ENCODE data around the gene STK39. TPM values are rescaled to one million over a fixed set of nuclear protein-coding genes. Genes with fewer than 3 reads are reported as not detected.
A peak's percentile ranks its signal among the peaks of the same experiment; 100 is the strongest.

STK39 gene
- polyA plus RNA-seq, 1 experiment, result 25.2 TPM

DNA sequence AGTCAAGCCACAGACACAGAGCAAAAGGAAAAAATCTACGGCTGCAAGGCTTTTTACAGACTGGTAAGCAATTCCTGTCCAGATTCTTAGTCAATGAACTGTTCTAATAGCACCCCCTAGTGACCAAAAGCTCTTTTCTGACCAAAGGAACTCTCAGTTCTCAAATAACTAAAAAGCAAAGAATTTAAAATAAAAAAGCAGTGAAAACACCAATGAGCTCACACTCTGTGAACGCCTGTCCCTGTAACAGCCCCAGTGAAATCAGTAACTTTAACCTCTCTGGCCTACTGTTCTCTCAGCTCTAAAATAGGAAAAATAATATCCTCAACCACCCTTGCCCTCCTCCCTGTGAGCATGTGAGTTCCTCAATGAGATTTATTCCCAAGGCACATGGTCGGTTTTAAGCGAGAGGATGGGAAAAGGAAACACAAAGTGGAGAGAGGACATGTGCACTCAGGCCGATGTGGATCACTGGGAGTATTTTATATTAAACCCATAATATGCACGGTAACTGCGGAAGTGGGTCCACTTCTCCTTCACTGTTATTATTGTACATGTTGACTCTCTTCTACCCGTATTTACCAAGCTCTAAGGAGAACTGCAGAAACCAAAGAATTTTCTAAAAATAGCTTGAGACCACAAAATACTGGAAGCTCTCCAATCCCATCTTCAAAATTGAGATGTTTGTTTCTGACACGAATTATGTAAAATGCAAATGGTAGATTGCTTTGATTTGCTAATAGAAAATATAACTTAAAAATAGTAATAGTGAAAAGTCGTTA is 128.5 kb downstream of the STK39 start:
- no peaks in the 10 kb centered on the region for H3K9me3 ChIP-seq (ENCODE audit: control insufficient read depth, insufficient read depth, low read length)
- TF ChIP-seq, protein P1, sequence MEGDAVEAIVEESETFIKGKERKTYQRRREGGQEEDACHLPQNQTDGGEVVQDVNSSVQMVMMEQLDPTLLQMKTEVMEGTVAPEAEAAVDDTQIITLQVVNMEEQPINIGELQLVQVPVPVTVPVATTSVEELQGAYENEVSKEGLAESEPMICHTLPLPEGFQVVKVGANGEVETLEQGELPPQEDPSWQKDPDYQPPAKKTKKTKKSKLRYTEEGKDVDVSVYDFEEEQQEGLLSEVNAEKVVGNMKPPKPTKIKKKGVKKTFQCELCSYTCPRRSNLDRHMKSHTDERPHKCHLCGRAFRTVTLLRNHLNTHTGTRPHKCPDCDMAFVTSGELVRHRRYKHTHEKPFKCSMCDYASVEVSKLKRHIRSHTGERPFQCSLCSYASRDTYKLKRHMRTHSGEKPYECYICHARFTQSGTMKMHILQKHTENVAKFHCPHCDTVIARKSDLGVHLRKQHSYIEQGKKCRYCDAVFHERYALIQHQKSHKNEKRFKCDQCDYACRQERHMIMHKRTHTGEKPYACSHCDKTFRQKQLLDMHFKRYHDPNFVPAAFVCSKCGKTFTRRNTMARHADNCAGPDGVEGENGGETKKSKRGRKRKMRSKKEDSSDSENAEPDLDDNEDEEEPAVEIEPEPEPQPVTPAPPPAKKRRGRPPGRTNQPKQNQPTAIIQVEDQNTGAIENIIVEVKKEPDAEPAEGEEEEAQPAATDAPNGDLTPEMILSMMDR (IDR thresholded peaks at IDR 0.05; ENCODE audit: low read depth, low read length), result peak; percentile 70
- H3K4me3 ChIP-seq (ENCODE audit: low read depth, low read length), result no peak overlapping the region
- DNase-seq (ENCODE audit: low read depth, low spot score), result peak; percentile 54
- H3K27ac ChIP-seq (ENCODE audit: low read depth, low read length), result no peak overlapping the region
- no peaks in the 10 kb centered on the region for H3K27me3 ChIP-seq (ENCODE audit: control insufficient read depth, insufficient read depth, low read length)
- ChIA-PET POLR2A (no interaction called here), CTCF (interaction anchor here (0.6 to 5.7 kb wide), 149 partner anchors 11 to 1991 kb away, joined by 3 to 267 read pairs (median 5); partner anchors contain the start of genes B3GALT1 and SCN1A)

DNA sequence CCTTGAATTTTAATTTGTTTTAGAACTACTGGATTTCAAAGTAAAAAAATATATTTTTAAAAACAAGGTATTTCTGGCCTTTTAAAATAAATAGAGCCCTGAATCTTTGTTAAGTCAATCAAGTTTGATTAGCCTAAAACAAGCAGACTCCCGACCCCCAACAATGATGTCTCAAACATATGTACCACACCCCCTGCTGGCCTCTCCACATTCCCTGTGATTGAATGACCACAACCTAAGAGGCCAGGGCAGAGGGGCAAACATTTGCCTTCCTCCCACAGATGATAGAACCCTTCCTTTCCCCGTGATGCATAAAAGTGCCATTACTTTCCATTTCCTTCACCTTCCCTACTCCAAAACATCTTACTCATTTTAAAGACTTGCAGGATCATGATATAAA is 130.9 kb downstream of the STK39 start:
- no peaks in the 10 kb centered on the region for H3K27me3 ChIP-seq (ENCODE audit: control insufficient read depth, insufficient read depth, low read length)
- no peaks in the 10 kb centered on the region for H3K9me3 ChIP-seq (ENCODE audit: control insufficient read depth, insufficient read depth, low read length)
- ChIA-PET CTCF (interaction anchor here (0.7 to 5.7 kb wide), 8 partner anchors 8 to 1578 kb away, joined by 3 to 267 read pairs (median 19); no protein-coding TSS in a partner anchor), POLR2A (no interaction called here)
- TF ChIP-seq, protein P1 (IDR thresholded peaks at IDR 0.05; ENCODE audit: low read depth, low read length), result 0 out of 2 replicates have a peak, but pooled peaks have one; percentile 31
- no peak for DNase-seq (ENCODE audit: low read depth, low spot score)
- no peak overlapping the region for H3K27ac ChIP-seq (ENCODE audit: low read depth, low read length)
- H3K4me3 ChIP-seq (ENCODE audit: low read depth, low read length), result no peak overlapping the region

DNA sequence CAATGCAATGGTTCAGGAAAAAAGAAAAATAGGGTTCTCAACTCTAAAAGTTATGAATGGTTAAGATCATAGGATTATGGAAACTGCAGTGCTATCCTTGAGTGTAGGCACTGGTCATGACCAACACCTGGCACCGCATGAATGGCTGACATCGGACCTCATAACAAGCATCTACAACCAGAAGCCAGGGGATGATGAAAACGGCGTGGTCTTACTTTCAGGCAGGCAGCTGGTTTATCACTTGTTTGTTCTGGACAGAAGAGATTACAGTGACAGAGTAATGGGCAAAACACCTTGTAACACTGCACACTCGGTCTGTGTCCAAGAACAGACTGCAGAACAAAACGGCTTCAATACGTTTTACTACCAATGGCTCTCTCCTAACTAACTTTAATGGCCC is 132.8 kb downstream of the STK39 start:
- TF ChIP-seq, protein P1 (IDR thresholded peaks at IDR 0.05; ENCODE audit: low read depth, low read length), result no peak
- ChIA-PET POLR2A (no interaction called here), CTCF (no interaction called here)
- Histone ChIP-seq H3K4me3 (ENCODE audit: low read depth, low read length) (no peak overlapping the region), H3K27me3 (ENCODE audit: control insufficient read depth, insufficient read depth, low read length) (no peaks in the 10 kb centered on the region), H3K27ac (ENCODE audit: low read depth, low read length) (no peak overlapping the region), H3K9me3 (ENCODE audit: control insufficient read depth, insufficient read depth, low read length) (no peaks in the 10 kb centered on the region)
- DNase-seq (ENCODE audit: low read depth, low spot score), result no peak

DNA sequence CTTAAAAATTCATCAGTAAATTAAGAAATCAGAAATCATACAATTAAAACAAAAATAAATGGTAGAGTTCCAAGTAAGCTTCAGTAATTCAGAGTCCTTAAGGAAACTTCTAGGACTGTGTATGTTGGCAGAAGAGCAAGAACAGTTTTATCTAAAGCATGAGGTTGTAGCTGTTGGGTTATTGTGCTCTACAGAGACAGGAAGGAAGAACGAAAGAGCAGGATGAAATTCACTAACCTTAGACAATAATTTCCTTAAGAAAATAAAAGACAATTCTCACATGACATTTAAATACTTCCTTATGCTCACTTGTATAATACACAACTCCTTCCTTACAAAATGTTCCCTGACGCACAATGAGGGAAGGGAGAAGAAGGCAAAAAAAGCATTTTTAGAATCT is 133.4 kb downstream of the STK39 start:
- Histone ChIP-seq H3K27me3 (ENCODE audit: control insufficient read depth, insufficient read depth, low read length) (no peaks in the 10 kb centered on the region), H3K4me3 (ENCODE audit: low read depth, low read length) (no peak overlapping the region), H3K27ac (ENCODE audit: low read depth, low read length) (no peak overlapping the region), H3K9me3 (ENCODE audit: control insufficient read depth, insufficient read depth, low read length) (no peaks in the 10 kb centered on the region)
- DNase-seq (ENCODE audit: low read depth, low spot score), result no peak
- TF ChIP-seq, protein P1 (IDR thresholded peaks at IDR 0.05; ENCODE audit: low read depth, low read length), result no peak
- CTCF ChIA-PET, result interaction anchor here (1.3 kb wide), 1 partner anchor 148 kb away, joined by 7 read pairs; no protein-coding TSS in a partner anchor
- POLR2A ChIA-PET, result no interaction called here

DNA sequence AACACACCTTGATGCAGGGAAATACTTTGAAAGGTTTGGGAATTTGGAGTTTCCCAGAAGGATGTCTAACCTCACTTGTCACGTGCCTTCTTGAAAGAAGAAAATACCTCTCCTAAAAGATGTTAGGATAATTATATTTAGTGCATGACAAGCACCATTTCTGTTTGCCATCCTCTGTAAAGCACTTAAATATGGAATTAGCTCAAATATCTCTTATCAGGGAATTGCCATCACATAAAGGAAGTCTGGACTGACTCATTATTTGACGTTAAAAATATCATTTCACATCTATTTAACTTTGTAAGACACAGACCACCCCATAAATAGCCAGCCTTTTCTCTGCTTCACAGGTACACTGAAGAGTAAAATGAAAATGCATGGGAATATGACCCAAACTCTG is 140.1 kb downstream of the STK39 start:
- H3K27me3 ChIP-seq (ENCODE audit: control insufficient read depth, insufficient read depth, low read length), result no peaks in the 10 kb centered on the region
- no peak overlapping the region for H3K4me3 ChIP-seq (ENCODE audit: low read depth, low read length)
- no peak for DNase-seq (ENCODE audit: low read depth, low spot score)
- H3K9me3 ChIP-seq (ENCODE audit: control insufficient read depth, insufficient read depth, low read length), result no peaks in the 10 kb centered on the region
- TF ChIP-seq, protein P1 (IDR thresholded peaks at IDR 0.05; ENCODE audit: low read depth, low read length), result no peak
- POLR2A ChIA-PET, result no interaction called here
- no peak overlapping the region for H3K27ac ChIP-seq (ENCODE audit: low read depth, low read length)
- CTCF ChIA-PET, result interaction anchor here (0.9 to 8.0 kb wide), 2 partner anchors 11 to 142 kb away, joined by 3 to 143 read pairs; no protein-coding TSS in a partner anchor

Data from AG04450 (cell line).